Neuronal stem cell (in vitro differentiated cells): ENCODE measurements around the gene KCTD16.

Experiments
- DNase-seq: peaks from one replicate; pipeline ENCODE4 v3.0.0-alpha.2; 2013; ENCODE audit warnings: low spot score
- H2AFZ ChIP-seq: one replicate; pipeline ENCODE4 v1.6.1; 2013; ENCODE audit warnings: mild to moderate bottlenecking, low read length, inconsistent platforms
- H2AK5ac ChIP-seq: 2 replicates; pipeline ENCODE4 v1.6.1; 2013; ENCODE audit warnings: low read depth, mild to moderate bottlenecking, inconsistent platforms, low read length, moderate library complexity, mixed read lengths
- H2BK120ac ChIP-seq: 2 replicates; pipeline ENCODE4 v1.6.1; 2013; ENCODE audit warnings: low read depth, mild to moderate bottlenecking, inconsistent platforms, low read length, moderate library complexity, mixed read lengths
- H2BK12ac ChIP-seq: one replicate; pipeline ENCODE4 v1.6.1; 2013; ENCODE audit warnings: low read length, inconsistent platforms
- H2BK15ac ChIP-seq: 2 replicates; pipeline ENCODE4 v1.6.1; 2013; ENCODE audit warnings: mild to moderate bottlenecking, low read length, inconsistent platforms, mixed read lengths
- H2BK5ac ChIP-seq: one replicate; pipeline ENCODE4 v1.6.1; 2013; ENCODE audit warnings: inconsistent platforms, mild to moderate bottlenecking, low read length, moderate library complexity
- H3K14ac ChIP-seq: one replicate; pipeline ENCODE4 v1.6.1; 2013; ENCODE audit warnings: low read length, inconsistent platforms
- H3K18ac ChIP-seq: 2 replicates; pipeline ENCODE4 v1.6.1; 2013; ENCODE audit warnings: low read length, inconsistent platforms
- H3K23ac ChIP-seq: 2 replicates; pipeline ENCODE4 v1.6.1; 2013; ENCODE audit warnings: low read depth, mild to moderate bottlenecking, mixed read lengths, low read length, inconsistent platforms; ENCODE audit not compliant: poor library complexity
- H3K27ac ChIP-seq: replicated peaks from 3 replicates; pipeline ENCODE4 v1.5.1; 2013; ENCODE audit warnings: low read length, inconsistent platforms
- H3K27me3 ChIP-seq, 3 experiments: 2 replicates each; pipeline ENCODE4 v1.6.1; 2013; ENCODE audit warnings: low read length in 3 of 3, mild to moderate bottlenecking in 2 of 3, inconsistent platforms in 1 of 3, low read depth in 1 of 3, mixed read lengths in 1 of 3, moderate library complexity in 1 of 3; ENCODE audit not compliant: control insufficient read depth in 3 of 3, insufficient read depth in 3 of 3
- H3K36me3 ChIP-seq, 2 donors: replicated peaks in 1 of 2; 2 replicates each; pipeline ENCODE4 v1.6.1; 2013; ENCODE audit warnings: low read length in 2 of 2; ENCODE audit not compliant: control insufficient read depth in 2 of 2, insufficient read depth in 2 of 2
- H3K4ac ChIP-seq: 2 replicates; pipeline ENCODE4 v1.6.1; 2013; ENCODE audit warnings: inconsistent platforms, mild to moderate bottlenecking, low read length, moderate library complexity
- H3K4me1 ChIP-seq, 2 donors: 1 replicate in 1 of 2; 2 replicates in 1 of 2; pipeline ENCODE4 v1.6.1; 2013; ENCODE audit warnings: low read length in 2 of 2, low read depth in 1 of 2; ENCODE audit not compliant: control insufficient read depth in 2 of 2, insufficient read depth in 1 of 2
- H3K4me2 ChIP-seq: one replicate; pipeline ENCODE4 v1.6.1; 2013; ENCODE audit warnings: mild to moderate bottlenecking, low read length, inconsistent platforms; ENCODE audit not compliant: insufficient read depth, poor library complexity, severe bottlenecking
- H3K4me3 ChIP-seq, 2 donors: 2 replicates each; pipeline ENCODE4 v1.5.1; 2013; ENCODE audit warnings: low read length in 2 of 2, mild to moderate bottlenecking in 2 of 2, inconsistent platforms in 1 of 2, moderate library complexity in 1 of 2
- H3K79me1 ChIP-seq: one replicate; pipeline ENCODE4 v1.6.1; 2013; ENCODE audit warnings: low read depth, mild to moderate bottlenecking, inconsistent platforms, low read length, moderate library complexity
- H3K9ac ChIP-seq: one replicate; pipeline ENCODE4 v1.6.1; 2013; ENCODE audit warnings: mild to moderate bottlenecking, low read depth, low read length, inconsistent platforms; ENCODE audit not compliant: poor library complexity
- H3K9me3 ChIP-seq, 2 donors: replicated peaks in 1 of 2; 2 replicates each; pipeline versions ENCODE3 to v1.6.1; 2013; ENCODE audit warnings: low read length in 2 of 2, mild to moderate bottlenecking in 2 of 2, inconsistent platforms in 1 of 2, low read depth in 1 of 2, mixed read lengths in 1 of 2, moderate library complexity in 1 of 2; ENCODE audit not compliant: control insufficient read depth in 2 of 2, insufficient read depth in 1 of 2
- H4K8ac ChIP-seq: one replicate; pipeline ENCODE4 v1.6.1; 2013; ENCODE audit warnings: low read depth, mild to moderate bottlenecking, inconsistent platforms, low read length, moderate library complexity
- H4K91ac ChIP-seq: one replicate; pipeline ENCODE4 v1.6.1; 2013; ENCODE audit warnings: low read length, low read depth, mild to moderate bottlenecking, inconsistent platforms; ENCODE audit not compliant: poor library complexity
- WGBS, 2 donors: extraction: QIAGEN DNeasy Blood & Tissue Kit; methylation state at CpG; one replicate each; pipeline ENCODE4 v1.1.7; 2013; ENCODE audit warnings: missing lambda C conversion rate in 2 of 2, mixed read lengths in 1 of 2; ENCODE audit not compliant: insufficient read length in 2 of 2, insufficient replicate concordance in 1 of 2; ENCODE audit errors: extremely low coverage in 2 of 2; 5-methylcytosine and 5-hydroxymethylcytosine counted together

Gene KCTD16

DNA sequence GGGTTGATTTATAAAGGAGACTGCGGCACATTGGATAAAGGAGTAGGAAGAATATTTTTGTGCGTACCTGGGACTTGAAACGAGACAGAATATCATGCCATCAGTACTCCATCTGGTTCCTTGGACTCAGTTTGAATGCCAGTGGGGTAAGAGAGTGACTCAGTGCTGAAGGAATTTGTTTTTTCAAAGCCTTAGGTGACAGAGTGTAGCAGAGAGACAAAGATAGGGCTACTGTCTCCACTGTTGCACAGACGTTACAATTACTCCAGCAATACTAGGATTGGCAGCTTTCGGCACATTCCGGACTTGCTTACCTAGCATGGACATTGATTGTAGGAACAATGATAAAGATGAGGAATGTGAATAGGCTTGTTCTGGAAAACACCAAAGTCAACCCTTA is 250.7 kb downstream of the KCTD16 start:
- Histone ChIP-seq H3K9me3 (no peaks in the 10 kb centered on the region), H2BK120ac (no peak overlapping the region), H3K18ac (no peak overlapping the region), H4K8ac (no peak overlapping the region), H3K4me3 (no peak overlapping the region), H3K4me2 (no peak overlapping the region), H3K4me1 (peaks cover 0 to 5% of the 10 kb centered on the region in 2 donors), H4K91ac (no peak overlapping the region), H2BK5ac (no peak overlapping the region), H2BK12ac (no peak overlapping the region), H3K79me1 (no peaks in the 10 kb centered on the region), H3K36me3 (no peaks in the 10 kb centered on the region), H3K23ac (no peak overlapping the region), H3K9ac (no peak overlapping the region), H2BK15ac (no peak overlapping the region), H2AK5ac (no peak overlapping the region), H3K14ac (no peak overlapping the region), H3K27ac (no peak overlapping the region), H2AFZ (no peak overlapping the region), H3K4ac (no peak overlapping the region), H3K27me3 (no peaks in the 10 kb centered on the region)
- DNase-seq = no peak
- WGBS, 2 donors = no CpG with 5 or more reads among the region's 6 CpGs

DNA sequence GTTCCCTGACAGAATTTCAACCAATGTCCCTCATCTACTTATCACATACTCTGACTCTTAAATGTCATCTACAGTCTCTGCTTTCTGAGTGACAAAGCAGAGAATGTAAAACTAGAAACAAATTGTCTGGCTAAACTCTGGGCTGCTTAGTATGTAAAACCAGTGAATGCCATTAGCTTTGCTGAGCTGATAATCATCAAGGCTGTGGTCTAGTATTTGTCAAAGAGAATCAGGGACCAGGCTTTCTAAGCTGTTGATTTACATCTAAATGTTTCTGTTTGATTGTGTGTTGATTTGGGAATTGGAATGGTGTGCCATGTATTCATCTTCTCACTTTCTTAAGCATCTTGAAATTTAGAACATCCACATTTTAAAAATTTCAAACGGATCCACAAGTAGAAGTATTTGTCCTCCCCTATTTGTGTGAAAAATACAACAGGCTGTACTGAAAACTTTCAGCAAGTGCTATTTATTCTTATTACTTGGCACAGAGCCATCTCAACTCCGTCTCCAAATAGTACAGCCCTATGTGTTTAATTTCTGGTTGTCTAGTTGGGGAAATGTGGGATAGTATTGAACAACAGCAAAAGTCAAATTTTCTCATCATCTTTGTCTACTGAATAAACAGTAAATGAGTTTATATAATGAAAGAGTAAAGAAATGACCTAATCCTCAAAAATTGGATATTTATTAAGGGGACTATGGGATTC is 251.5 kb downstream of the KCTD16 start:
- no peak overlapping the region for H4K8ac ChIP-seq
- H3K79me1 ChIP-seq = no peaks in the 10 kb centered on the region
- no peak for DNase-seq
- no peak overlapping the region for H2BK12ac ChIP-seq
- H3K9me3 ChIP-seq = no peaks in the 10 kb centered on the region
- H3K36me3 ChIP-seq = no peaks in the 10 kb centered on the region
- H3K14ac ChIP-seq = no peak overlapping the region
- peaks cover 0 to 5% of the 10 kb centered on the region in 2 donors for H3K4me1 ChIP-seq
- H3K18ac ChIP-seq = no peak overlapping the region
- H2BK5ac ChIP-seq = no peak overlapping the region
- H3K9ac ChIP-seq = no peak overlapping the region
- no CpG with 5 or more reads among the region's 2 CpGs for WGBS, 2 donors
- H3K27ac ChIP-seq = no peak overlapping the region
- no peak overlapping the region for H2AFZ ChIP-seq
- H3K4me3 ChIP-seq = no peak overlapping the region
- H3K23ac ChIP-seq = no peak overlapping the region
- H2BK120ac ChIP-seq = no peak overlapping the region
- H4K91ac ChIP-seq = no peak overlapping the region
- no peak overlapping the region for H2BK15ac ChIP-seq
- H2AK5ac ChIP-seq = no peak overlapping the region
- H3K4ac ChIP-seq = no peak overlapping the region
- no peak overlapping the region for H3K4me2 ChIP-seq
- H3K27me3 ChIP-seq = no peaks in the 10 kb centered on the region

DNA sequence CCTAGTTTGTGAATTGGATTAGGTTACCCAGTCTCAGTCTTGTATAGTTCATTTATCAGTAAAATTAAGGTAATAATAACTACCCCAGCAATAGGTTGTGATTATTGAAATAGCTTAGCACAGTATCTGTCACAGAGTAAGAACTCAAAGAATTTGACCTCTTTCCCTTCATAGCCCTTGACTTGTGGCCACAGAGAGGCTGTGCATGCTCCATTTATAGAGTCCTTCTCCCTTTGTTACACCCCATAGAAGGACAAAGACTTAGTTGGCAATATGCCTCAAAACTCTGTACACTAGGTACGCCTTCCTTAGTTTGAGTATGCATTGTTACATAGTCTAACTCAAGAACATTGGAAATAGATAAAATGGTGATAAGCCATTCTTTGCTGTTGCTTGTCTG is 257.2 kb downstream of the KCTD16 start:
- Histone ChIP-seq H3K36me3 (no peaks in the 10 kb centered on the region), H2BK5ac (no peak overlapping the region), H3K14ac (no peak overlapping the region), H3K4me3 (no peak overlapping the region), H2AK5ac (no peak overlapping the region), H3K27ac (no peak overlapping the region), H3K9ac (no peak overlapping the region), H4K8ac (no peak overlapping the region), H4K91ac (no peak overlapping the region), H2BK15ac (no peak overlapping the region), H3K9me3 (no peaks in the 10 kb centered on the region), H3K23ac (no peak overlapping the region), H3K4me2 (no peak overlapping the region), H3K4me1 (no peaks in the 10 kb centered on the region), H3K4ac (no peak overlapping the region), H2BK120ac (no peak overlapping the region), H2AFZ (no peak overlapping the region), H2BK12ac (no peak overlapping the region), H3K18ac (no peak overlapping the region), H3K79me1 (no peaks in the 10 kb centered on the region), H3K27me3 (no peaks in the 10 kb centered on the region)
- no CpG with 5 or more reads among the region's 1 CpG for WGBS, 2 donors
- DNase-seq = no peak

DNA sequence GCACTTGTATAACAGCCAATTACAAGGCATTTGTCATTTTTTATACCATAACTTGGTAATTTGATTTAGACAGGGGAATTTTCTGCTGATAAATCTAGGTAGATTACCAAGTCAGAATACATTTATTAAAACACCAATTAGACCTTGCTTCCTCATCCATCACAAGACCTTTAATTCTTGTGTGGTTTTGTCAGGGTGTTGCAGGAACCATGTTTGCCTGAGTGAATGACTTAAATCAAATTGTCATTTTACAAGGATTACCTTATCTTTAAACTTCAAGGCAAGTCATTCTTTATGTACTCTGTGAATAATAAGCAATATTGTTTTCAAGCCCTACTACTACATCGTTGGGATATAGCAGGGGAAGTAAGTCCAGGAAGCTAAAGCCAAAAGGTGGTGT is 257.7 kb downstream of the KCTD16 start:
- no peak overlapping the region for H3K27ac ChIP-seq
- H3K27me3 ChIP-seq = no peaks in the 10 kb centered on the region
- H2BK120ac ChIP-seq = no peak overlapping the region
- no peak overlapping the region for H2BK15ac ChIP-seq
- no peak overlapping the region for H3K18ac ChIP-seq
- H3K9ac ChIP-seq = no peak overlapping the region
- DNase-seq = no peak
- no peaks in the 10 kb centered on the region for H3K79me1 ChIP-seq
- no peak overlapping the region for H2AK5ac ChIP-seq
- no peak overlapping the region for H2BK12ac ChIP-seq
- no peak overlapping the region for H3K4me2 ChIP-seq
- no peak overlapping the region for H3K4me3 ChIP-seq
- no peaks in the 10 kb centered on the region for H3K36me3 ChIP-seq
- H2AFZ ChIP-seq = no peak overlapping the region
- no peak overlapping the region for H4K91ac ChIP-seq
- no peaks in the 10 kb centered on the region for H3K9me3 ChIP-seq
- WGBS, 2 donors = no CpG with 5 or more reads among the region's 1 CpG
- H4K8ac ChIP-seq = no peak overlapping the region
- no peak overlapping the region for H2BK5ac ChIP-seq
- no peak overlapping the region for H3K23ac ChIP-seq
- no peaks in the 10 kb centered on the region for H3K4me1 ChIP-seq
- H3K14ac ChIP-seq = no peak overlapping the region
- no peak overlapping the region for H3K4ac ChIP-seq
